Endothelial cell of umbilical vein (primary cell): ENCODE measurements around the gene TH. TPM values are rescaled to one million over a fixed set of nuclear protein-coding genes. Genes with fewer than 3 reads are reported as not detected.

Experiments
- BruUV-seq: library from RNA; stranded (reverse); fragments of 400-500 nt; replicated peaks from 2 replicates; lab custom pipeline; 2021; lab: Mats Ljungman, UMichigan
- CTCF ChIA-PET: fragments of 300-600, 350-600 bp; sonication (Branson Sonifier 250); formaldehyde crosslinking; loops from one replicate; lab custom pipeline; 2021; ENCODE audit warnings: antibody characterized with exemption, inconsistent platforms; lab: Charles Lee
- POLR2A ChIA-PET: fragments of 300-600, 350-600 bp; sonication (Branson Sonifier 250); formaldehyde crosslinking; loops from one replicate; lab custom pipeline; 2021; ENCODE audit warnings: antibody characterized with exemption, inconsistent platforms; lab: Charles Lee
- DNase-seq: peaks from one replicate; pipeline ENCODE4 v3.0.0-alpha.2; 2011; ENCODE audit warnings: low read depth, low spot score
- FAIRE-seq: peaks from 2 replicates; lab custom pipeline; 2011; peaks lifted over from hg19 to GRCh38; lab: Jason Lieb, UNC
- H2AFZ ChIP-seq: 2 replicates; pipeline ENCODE4 v1.6.0; 2012; ENCODE audit warnings: low read depth, low read length, control low read depth, inconsistent platforms
- H3K27ac ChIP-seq: 2 replicates; pipeline ENCODE4 v1.5.1; 2011; ENCODE audit warnings: low read depth, mild to moderate bottlenecking, control low read depth, low read length, moderate library complexity; ENCODE audit not compliant: insufficient read depth
- H3K27me3 ChIP-seq, 2 experiments: 2 replicates each; pipeline versions ENCODE4 v1.6.0 to v1.6.1; 2011; ENCODE audit warnings: low read length in 2 of 2, mixed read lengths in 1 of 2; ENCODE audit not compliant: control insufficient read depth in 2 of 2, insufficient read depth in 2 of 2
- H3K36me3 ChIP-seq, 2 experiments: 2 replicates in 1 of 2; 3 replicates in 1 of 2; pipeline ENCODE4 v1.5.1; 2011; ENCODE audit warnings: low read length in 2 of 2, mild to moderate bottlenecking in 1 of 2, moderate library complexity in 1 of 2; ENCODE audit not compliant: control insufficient read depth in 2 of 2, insufficient read depth in 2 of 2; ENCODE audit errors: extremely low read depth in 1 of 2
- H3K4me1 ChIP-seq: 3 replicates; pipeline ENCODE4 v1.5.1; 2011; ENCODE audit warnings: mild to moderate bottlenecking, low read length; ENCODE audit not compliant: control insufficient read depth, insufficient read depth; ENCODE audit errors: extremely low read depth
- H3K4me2 ChIP-seq: 2 replicates; pipeline ENCODE4 v1.6.1; 2011; ENCODE audit warnings: low read length, control low read depth, mixed read lengths; ENCODE audit not compliant: insufficient read depth
- H3K4me3 ChIP-seq, 3 experiments: fragments of 200-600 bp in 1 of 3; sonication (generic), shearing (Covaris generic) in 1 of 3; replicated peaks in 1 of 3; 2 replicates each; pipeline ENCODE4 v1.5.1; 2011 to 2016; ENCODE audit warnings: control low read depth in 3 of 3, low read length in 3 of 3, mild to moderate bottlenecking in 2 of 3, inconsistent platforms in 1 of 3, low read depth in 1 of 3, moderate library complexity in 1 of 3; ENCODE audit not compliant: insufficient read depth in 1 of 3
- H3K79me2 ChIP-seq: 2 replicates; pipeline ENCODE4 v1.6.0; 2012; ENCODE audit warnings: low read length, inconsistent platforms; ENCODE audit not compliant: control insufficient read depth, insufficient read depth
- H3K9ac ChIP-seq: replicated peaks from 2 replicates; pipeline ENCODE3; 2011; ENCODE audit warnings: low read length, control low read depth; ENCODE audit not compliant: insufficient read depth; ENCODE audit errors: extremely low read depth
- H3K9me1 ChIP-seq: replicated peaks from 3 replicates; pipeline ENCODE4 v1.6.0; 2011; ENCODE audit warnings: mild to moderate bottlenecking, low read length; ENCODE audit not compliant: control insufficient read depth, insufficient read depth; ENCODE audit errors: extremely low read depth
- H3K9me3 ChIP-seq: replicated peaks from 2 replicates; pipeline ENCODE4 v1.5.1; 2012; ENCODE audit warnings: low read length, inconsistent platforms; ENCODE audit not compliant: control insufficient read depth, insufficient read depth
- H4K20me1 ChIP-seq: replicated peaks from 2 replicates; pipeline ENCODE3; 2011; ENCODE audit warnings: mild to moderate bottlenecking, low read length; ENCODE audit not compliant: control insufficient read depth, insufficient read depth; ENCODE audit errors: extremely low read depth
- CTCF ChIP-seq, 2 donors: IDR thresholded peaks; 1 replicate in 1 of 2; 2 replicates in 1 of 2; pipeline ENCODE4 v1.5.1; 2011; ENCODE audit warnings: low read length in 2 of 2, mild to moderate bottlenecking in 2 of 2, moderate library complexity in 2 of 2, control low read depth in 1 of 2, inconsistent platforms in 1 of 2, low read depth in 1 of 2; ENCODE audit not compliant: insufficient read depth in 1 of 2; ENCODE audit errors: extremely low read depth in 1 of 2
- EZH2 ChIP-seq: IDR thresholded peaks from 2 replicates; pipeline ENCODE4 v1.6.1; 2012; ENCODE audit warnings: borderline replicate concordance, low read depth, mild to moderate bottlenecking, moderate library complexity, low read length, inconsistent platforms; ENCODE audit not compliant: severe bottlenecking
- FOS ChIP-seq: IDR thresholded peaks from 2 replicates; pipeline ENCODE4 v1.6.1; 2011; ENCODE audit warnings: mild to moderate bottlenecking, low read length, moderate library complexity, borderline replicate concordance; ENCODE audit not compliant: insufficient read depth
- GATA2 ChIP-seq: IDR thresholded peaks from 2 replicates; pipeline ENCODE4 v1.7.0; 2011; ENCODE audit warnings: low read depth, mild to moderate bottlenecking, moderate library complexity, mixed read lengths, low read length; ENCODE audit not compliant: insufficient read length, insufficient read depth
- JUN ChIP-seq: IDR thresholded peaks from 2 replicates; pipeline ENCODE4 v1.6.1; 2011; ENCODE audit warnings: borderline replicate concordance, low read depth; ENCODE audit not compliant: insufficient read length, insufficient read depth
- MAX ChIP-seq: IDR thresholded peaks from 2 replicates; pipeline ENCODE4 v1.6.1; 2011; ENCODE audit not compliant: insufficient read depth, insufficient read length
- MYC ChIP-seq: IDR thresholded peaks from one replicate; pipeline ENCODE4 v1.6.1; 2011; ENCODE audit warnings: mild to moderate bottlenecking, low read depth, low read length
- POLR2A ChIP-seq: IDR thresholded peaks from 2 replicates; pipeline ENCODE4 v1.6.1; 2012; ENCODE audit warnings: low read depth, mild to moderate bottlenecking, control low read depth, low read length
- POLR2AphosphoS5 ChIP-seq: IDR thresholded peaks from 2 replicates; pipeline ENCODE4 v1.6.1; 2012; ENCODE audit warnings: low read depth, mild to moderate bottlenecking, control low read depth, low read length, moderate library complexity; ENCODE audit not compliant: insufficient read depth
- dilution Hi-C: fragments of 300-500 bp; cut with MboI; formaldehyde crosslinking; loops from one replicate; pipeline ENCODE4 v1.15.0; 2019; ENCODE audit warnings: low sequenced_read_pairs; ENCODE audit not compliant: extremely low pct_ligation_motif_present
- intact Hi-C: fragments of 100-400 bp; cut with micrococcal nuclease; formaldehyde crosslinking; loops from one replicate; pipeline ENCODE4 v1.10.0; 2022
- polyA plus RNA-seq, 4 experiments: library from polyadenylated mRNA; depleted of rRNA in 3 of 4; stranded (reverse) in 3 of 4; unstranded in 1 of 4; fragments of >200 nt; gene quantifications; 2 replicates each; pipeline versions ENCODE4 v1.2.1 to v1.2.3, GENCODE V29; 2011 to 2012; ENCODE audit warnings: missing spikeins in 1 of 4
- total RNA-seq: library from RNA; stranded (reverse); gene quantifications from 2 replicates; pipeline ENCODE4 v1.2.3, GENCODE V29; 2021

The TH gene
- total and polyA plus RNA-seq, 2 donors (not counting 3 experiments of a cell fraction or from before 2014, with no cell fraction given) = not detected

- no peaks in the 10 kb centered on the region for H3K9me1 ChIP-seq
- peaks cover 12 to 33% of the 10 kb centered on the region in 2 experiments for H3K27me3 ChIP-seq
- no peak overlapping the region for H3K9ac ChIP-seq
- intact Hi-C loops = loop anchor here (1.0 kb wide), 2 partner anchors 28 to 37 kb away; no protein-coding TSS in a partner anchor
- peaks cover 3% of the 10 kb centered on the region for H3K4me1 ChIP-seq
- POLR2A ChIA-PET = interaction anchor here (0.9 kb wide), 1 partner anchor 28 kb away, joined by 3 read pairs; no protein-coding TSS in a partner anchor
- FAIRE-seq = no peak
- CTCF ChIA-PET = interaction anchor here (0.6 to 2.3 kb wide), 7 partner anchors 12 to 484 kb away, joined by 3 to 13 read pairs (median 4); no protein-coding TSS in a partner anchor
- H3K79me2 ChIP-seq = no peaks in the 10 kb centered on the region
- peak overlapping the region in 1 of 3 experiments; percentile 10 for H3K4me3 ChIP-seq
- dilution Hi-C loops = no loop called here
- H3K36me3 ChIP-seq = no peaks in the 10 kb centered on the region
- no peak overlapping the region for H3K27ac ChIP-seq
- H2AFZ ChIP-seq = no peak overlapping the region
- no peak overlapping the region for H3K4me2 ChIP-seq
- H4K20me1 ChIP-seq = no peaks in the 10 kb centered on the region
- H3K9me3 ChIP-seq = no peaks in the 10 kb centered on the region
- no TSS peak for BruUV-seq
- TF ChIP-seq POLR2A (no peak), FOS (no peak), MYC (no peak), POLR2AphosphoS5 (no peak), CTCF (IDR thresholded peaks at IDR 0.05; ENCODE audit: extremely low read depth in 1 of 2, insufficient read depth in 1 of 2, low read depth in 1 of 2, low read length in 2 of 2) (no peak), MAX (no peak), EZH2 (no peak), JUN (no peak), GATA2 (no peak)
- DNase-seq = no peak
Observed at GRCh38 chr11:2136952-2137201, 34.7 kb downstream of the TH start.
